Right atrium auricular region (tissue), 2 donors: ENCODE measurements around the gene OR10A5. TPM values are rescaled to one million over a fixed set of nuclear protein-coding genes. Genes with fewer than 3 reads are reported as not detected.

Source experiments
- DNase-seq: peaks from one replicate; pipeline ENCODE4 v3.0.0-alpha.2; 2019; ENCODE audit warnings: low spot score
- H3K27ac ChIP-seq, 2 donors: fragments of 200-600 bp; sonication (generic); 1 replicate in 1 of 2; 2 replicates in 1 of 2; pipeline ENCODE4 v1.5.1; 2016 to 2019
- H3K27me3 ChIP-seq, 2 donors: fragments of 200-600 bp; sonication (generic); one replicate each; pipeline versions ENCODE4 v1.5.1 to v1.6.0; 2017 to 2019
- H3K36me3 ChIP-seq: fragments of 200-600 bp; sonication (generic); one replicate; pipeline ENCODE4 v1.5.1; 2016
- H3K4me1 ChIP-seq, 2 donors: fragments of 200-600 bp; sonication (generic); one replicate each; pipeline versions ENCODE4 v1.5.1 to v1.6.0; 2017 to 2019
- H3K4me3 ChIP-seq, 2 donors: fragments of 200-600 bp; sonication (generic); 1 replicate in 1 of 2; 2 replicates in 1 of 2; pipeline ENCODE4 v1.5.1; 2017 to 2019; ENCODE audit warnings: mild to moderate bottlenecking in 1 of 2, moderate library complexity in 1 of 2
- H3K9me3 ChIP-seq, 2 donors: fragments of 200-600 bp; sonication (generic); one replicate each; pipeline ENCODE4 v1.5.1; 2019
- CTCF ChIP-seq, 2 donors: fragments of 200-600 bp; sonication (generic); IDR thresholded peaks; one replicate each; pipeline ENCODE4 v1.5.1; 2019; ENCODE audit warnings: antibody characterized with exemption in 2 of 2
- total RNA-seq, 2 donors: library from RNA; depleted of rRNA; stranded (reverse); fragments of >200 nt; gene quantifications; one replicate each; pipeline ENCODE4 v1.1.0, GENCODE V29; 2016

The OR10A5 gene
- total RNA-seq, 2 donors from 2014 or later, result not detected

DNA sequence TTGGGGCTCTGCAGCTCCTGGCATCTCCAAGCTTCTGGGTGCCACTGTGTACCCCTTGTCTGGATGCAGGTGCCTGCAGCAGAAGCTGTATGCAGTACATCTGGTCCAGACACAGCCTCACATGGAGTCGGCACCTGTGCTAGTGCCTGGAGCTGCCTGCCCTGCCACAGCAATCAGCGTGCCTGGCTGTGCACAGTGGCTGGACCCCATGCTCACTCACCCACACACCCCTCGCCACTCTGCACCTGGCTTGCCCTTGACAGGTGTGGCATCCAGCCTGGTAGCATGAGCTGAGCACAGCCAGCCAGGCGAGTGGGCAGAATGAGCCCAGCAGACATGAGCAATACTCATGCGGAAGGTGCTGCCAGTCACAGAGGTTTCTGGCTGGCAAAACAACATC lies 26.5 kb upstream of the OR10A5 start:
- no peaks in the 10 kb centered on the region for H3K36me3 ChIP-seq
- no peaks in the 10 kb centered on the region for H3K4me1 ChIP-seq
- H3K27me3 ChIP-seq, result no peaks in the 10 kb centered on the region
- no peak for TF ChIP-seq CTCF (IDR thresholded peaks at IDR 0.05)
- H3K27ac ChIP-seq, result no peak overlapping the region
- H3K9me3 ChIP-seq, result peaks cover 0 to 14% of the 10 kb centered on the region in 2 donors
- H3K4me3 ChIP-seq, result no peak overlapping the region
- DNase-seq, result no peak

- Histone ChIP-seq H3K9me3 (peaks cover 0 to 14% of the 10 kb centered on the region in 2 donors), H3K36me3 (no peaks in the 10 kb centered on the region), H3K27me3 (no peaks in the 10 kb centered on the region), H3K27ac (no peak overlapping the region), H3K4me1 (no peaks in the 10 kb centered on the region), H3K4me3 (no peak overlapping the region)
- no peak for TF ChIP-seq CTCF (IDR thresholded peaks at IDR 0.05)
- DNase-seq, result no peak
These were observed 21.2 kb upstream of the OR10A5 start for GRCh38 chr11:6824136-6824823.

GRCh38 chr11:6825231-6825744 lies 20.2 kb upstream of the OR10A5 start:
- Histone ChIP-seq H3K36me3 (no peaks in the 10 kb centered on the region), H3K27ac (no peak overlapping the region), H3K4me1 (no peaks in the 10 kb centered on the region), H3K27me3 (no peaks in the 10 kb centered on the region), H3K9me3 (peaks cover 0 to 7% of the 10 kb centered on the region in 2 donors), H3K4me3 (no peak overlapping the region)
- DNase-seq, result no peak
- TF ChIP-seq CTCF (IDR thresholded peaks at IDR 0.05), result no peak

- H3K36me3 ChIP-seq, result no peaks in the 10 kb centered on the region
- no peaks in the 10 kb centered on the region for H3K27me3 ChIP-seq
- H3K9me3 ChIP-seq, result no peaks in the 10 kb centered on the region
- H3K4me3 ChIP-seq, result no peak overlapping the region
- no peak overlapping the region for H3K27ac ChIP-seq
- H3K4me1 ChIP-seq, result no peaks in the 10 kb centered on the region
- no peak for TF ChIP-seq CTCF (IDR thresholded peaks at IDR 0.05)
- no peak for DNase-seq
These were observed 17.4 kb upstream of the OR10A5 start for GRCh38 chr11:6828103-6828502.

GRCh38 chr11:6833356-6833755 lies 12.1 kb upstream of the OR10A5 start:
- Histone ChIP-seq H3K27ac (no peak overlapping the region), H3K36me3 (no peaks in the 10 kb centered on the region), H3K4me1 (no peaks in the 10 kb centered on the region), H3K4me3 (no peak overlapping the region), H3K27me3 (no peaks in the 10 kb centered on the region), H3K9me3 (no peaks in the 10 kb centered on the region)
- no peak for DNase-seq
- TF ChIP-seq CTCF (IDR thresholded peaks at IDR 0.05), result no peak

GRCh38 chr11:6834021-6834420 lies 11.5 kb upstream of the OR10A5 start:
- H3K36me3 ChIP-seq, result no peaks in the 10 kb centered on the region

More at GRCh38 chr11:6834021-6834420, 11.5 kb upstream of the OR10A5 start:
- Histone ChIP-seq H3K9me3 (no peaks in the 10 kb centered on the region), H3K27me3 (no peaks in the 10 kb centered on the region), H3K27ac (no peak overlapping the region), H3K4me1 (no peaks in the 10 kb centered on the region), H3K4me3 (no peak overlapping the region)
- DNase-seq, result no peak
- no peak for TF ChIP-seq CTCF (IDR thresholded peaks at IDR 0.05)
